HCT116 (cell line): ENCODE measurements around the gene BSPRY. TPM values are rescaled to one million over a fixed set of nuclear protein-coding genes. Genes with fewer than 3 reads are reported as not detected.

Experiments
- ATAC-seq: fragments of 200-7000 bp; cut with Tn5 transposase; 2 replicates; pipeline ENCODE4 v1.9.1; 2020; ENCODE audit warnings: mild to moderate bottlenecking, moderate library complexity
- BruUV-seq: library from RNA; stranded (reverse); fragments of 400-500 nt; replicated peaks from 2 replicates; lab custom pipeline; 2021; lab: Mats Ljungman, UMichigan
- CTCF ChIA-PET: fragments of 300-600 bp; sonication (Branson Sonifier 250); formaldehyde crosslinking; loops from one replicate; lab custom pipeline; 2021; ENCODE audit warnings: antibody characterized with exemption; lab: Charles Lee
- POLR2A ChIA-PET: fragments of 300-600, 350-600 bp; sonication (Branson Sonifier 250); formaldehyde crosslinking; loops from one replicate; lab custom pipeline; 2021; ENCODE audit warnings: antibody characterized with exemption; lab: Charles Lee
- RAD21 ChIA-PET, 2 experiments: fragments of 300-600 bp; sonication (Branson Sonifier 250); formaldehyde crosslinking; loops; one replicate each; lab custom pipeline; 2023; ENCODE audit warnings: low total read pairs in 2 of 2; ENCODE audit not compliant: uncharacterized antibody in 2 of 2, unreplicated experiment in 2 of 2, low non-redundant PET in 1 of 2; lab: Charles Lee
- DNase-seq: peaks from one replicate; pipeline ENCODE4 v3.0.0-alpha.2; 2010; ENCODE audit warnings: low read depth, low spot score
- H2AFZ ChIP-seq: fragments of 200-600 bp; shearing (Covaris generic), sonication (generic); 2 replicates; pipeline ENCODE4 v1.6.1; 2017; ENCODE audit warnings: low read depth, mixed run types, mixed read lengths, antibody characterized with exemption, low read length; ENCODE audit not compliant: poor library complexity, severe bottlenecking
- H3K27ac ChIP-seq: 2 replicates; pipeline ENCODE4 v1.5.1; 2012; ENCODE audit warnings: low read depth, low read length
- H3K27me3 ChIP-seq: fragments of 200-600 bp; sonication (generic); 2 replicates; pipeline ENCODE4 v1.6.1; 2016; ENCODE audit warnings: mixed run types, low read length, mixed read lengths; ENCODE audit not compliant: insufficient read depth
- H3K36me3 ChIP-seq, 2 experiments: fragments of 200-500 bp in 1 of 2; fragments of 200-600 bp in 1 of 2; sonication (Bioruptor generic) in 1 of 2; sonication (generic) in 1 of 2; 2 replicates each; pipeline versions ENCODE4 v1.5.1 to v1.6.1; 2014 to 2016; ENCODE audit warnings: low read length in 2 of 2, inconsistent platforms in 1 of 2, mixed read lengths in 1 of 2, mixed run types in 1 of 2; ENCODE audit not compliant: insufficient read depth in 2 of 2, control insufficient read depth in 1 of 2
- H3K4me1 ChIP-seq, 2 experiments: fragments of 200-600 bp in 1 of 2; sonication (generic) in 1 of 2; 2 replicates each; pipeline versions ENCODE4 v1.5.1 to v1.6.1; 2012 to 2017; ENCODE audit warnings: low read length in 2 of 2, inconsistent platforms in 1 of 2, mild to moderate bottlenecking in 1 of 2, mixed read lengths in 1 of 2, mixed run types in 1 of 2, moderate library complexity in 1 of 2; ENCODE audit not compliant: insufficient read depth in 2 of 2, control insufficient read depth in 1 of 2
- H3K4me2 ChIP-seq: fragments of 200-600 bp; sonication (generic); 2 replicates; pipeline ENCODE4 v1.6.1; 2017; ENCODE audit warnings: mixed run types, low read length, mixed read lengths
- H3K4me3 ChIP-seq, 2 experiments: fragments of 200-600 bp in 1 of 2; sonication (generic) in 1 of 2; replicated peaks in 1 of 2; 2 replicates each; pipeline ENCODE4 v1.5.1; 2011 to 2016; ENCODE audit warnings: low read length in 2 of 2, control low read depth in 1 of 2, low read depth in 1 of 2, mild to moderate bottlenecking in 1 of 2, mixed read lengths in 1 of 2, mixed run types in 1 of 2
- H3K79me2 ChIP-seq: fragments of 200-600 bp; sonication (generic); 2 replicates; pipeline ENCODE4 v1.6.1; 2017; ENCODE audit warnings: mild to moderate bottlenecking, mixed run types, low read length, moderate library complexity, mixed read lengths; ENCODE audit not compliant: insufficient read depth
- H3K9ac ChIP-seq: fragments of 200-600 bp; sonication (generic); 2 replicates; pipeline ENCODE4 v1.6.1; 2016; ENCODE audit warnings: low read length, mixed read lengths
- H3K9me2 ChIP-seq: fragments of 200-600 bp; sonication (generic), shearing (Covaris generic); 2 replicates; pipeline ENCODE4 v1.6.1; 2017; ENCODE audit warnings: mixed run types, mild to moderate bottlenecking, moderate library complexity; ENCODE audit not compliant: insufficient read depth
- H3K9me3 ChIP-seq, 2 experiments: fragments of 200-500 bp in 1 of 2; fragments of 200-600 bp in 1 of 2; sonication (Bioruptor generic) in 1 of 2; sonication (generic) in 1 of 2; 2 replicates each; pipeline ENCODE4 v1.6.1; 2014 to 2017; ENCODE audit warnings: low read length in 2 of 2, mixed read lengths in 2 of 2, inconsistent platforms in 1 of 2, low read depth in 1 of 2, mild to moderate bottlenecking in 1 of 2, mixed run types in 1 of 2, moderate library complexity in 1 of 2; ENCODE audit not compliant: control insufficient read depth in 1 of 2, insufficient read depth in 1 of 2
- H4K20me1 ChIP-seq: fragments of 200-600 bp; sonication (generic), shearing (Covaris generic); 2 replicates; pipeline ENCODE4 v1.6.1; 2017; ENCODE audit warnings: mixed run types, mild to moderate bottlenecking, moderate library complexity; ENCODE audit not compliant: insufficient read depth
- ATF3 ChIP-seq: IDR thresholded peaks from 2 replicates; pipeline ENCODE4 v1.6.1; 2012
- EZH2phosphoT487 ChIP-seq: fragments of 200-600 bp; IDR thresholded peaks from 2 replicates; pipeline ENCODE4 v1.6.1; 2018; ENCODE audit warnings: antibody characterized with exemption, borderline replicate concordance
- POLR2AphosphoS5 ChIP-seq: IDR thresholded peaks from 2 replicates; pipeline ENCODE4 v1.6.1; 2011; ENCODE audit warnings: mild to moderate bottlenecking, low read depth, low read length, moderate library complexity
- SRF ChIP-seq: IDR thresholded peaks from 2 replicates; pipeline ENCODE4 v1.6.1; 2012; ENCODE audit warnings: low read depth
- intact Hi-C: fragments of 100-400 bp; cut with micrococcal nuclease; formaldehyde crosslinking; loops from 2 replicates; pipeline ENCODE4 v1.10.0; 2022
- total RNA-seq: library from RNA; stranded (reverse); gene quantifications from one replicate; pipeline ENCODE4 v1.2.1, GENCODE V29; 2021; ENCODE audit not compliant: unreplicated experiment
- TF ChIP-seq, protein P1 (sequence below): IDR thresholded peaks from 2 replicates; pipeline ENCODE4 v1.6.1; 2012; ENCODE audit warnings: low read depth
- TF ChIP-seq, protein P2 (sequence below): IDR thresholded peaks from 2 replicates; pipeline ENCODE4 v1.6.1; 2012

The BSPRY gene
- total RNA-seq, 1 experiment from 2014 or later, result 22.7 TPM

DNA sequence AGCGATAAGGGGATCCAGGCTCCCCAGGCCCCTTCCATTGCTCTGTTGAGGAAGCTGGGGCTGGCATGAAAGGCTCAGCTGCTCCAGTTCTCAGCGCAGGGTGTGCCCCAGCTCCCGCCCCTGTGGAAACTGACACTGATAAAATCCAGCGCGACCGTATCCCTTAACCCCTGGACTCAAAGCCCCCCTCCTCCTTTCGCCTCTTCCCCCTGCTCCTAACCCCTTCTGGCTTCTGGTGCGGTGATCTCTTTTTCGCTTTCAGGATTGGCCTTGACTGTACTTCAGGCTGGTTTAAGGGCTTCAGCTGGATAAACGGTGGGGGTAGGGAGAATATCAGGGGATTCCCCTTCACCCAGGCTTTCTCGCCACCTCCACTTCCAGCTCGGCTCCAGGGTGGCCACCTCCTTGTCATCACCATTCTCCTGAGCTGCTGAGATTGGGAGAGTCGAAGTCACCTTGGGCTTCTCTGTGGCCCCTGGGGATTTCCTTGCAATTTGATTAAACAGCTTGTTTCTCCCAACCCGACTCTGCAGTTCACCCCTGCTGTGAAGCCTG lies 843 bp downstream of the BSPRY start:
- TF ChIP-seq SRF (no peak), ATF3 (no peak), POLR2AphosphoS5 (no peak), EZH2phosphoT487 (no peak)
- TF ChIP-seq, protein P1, sequence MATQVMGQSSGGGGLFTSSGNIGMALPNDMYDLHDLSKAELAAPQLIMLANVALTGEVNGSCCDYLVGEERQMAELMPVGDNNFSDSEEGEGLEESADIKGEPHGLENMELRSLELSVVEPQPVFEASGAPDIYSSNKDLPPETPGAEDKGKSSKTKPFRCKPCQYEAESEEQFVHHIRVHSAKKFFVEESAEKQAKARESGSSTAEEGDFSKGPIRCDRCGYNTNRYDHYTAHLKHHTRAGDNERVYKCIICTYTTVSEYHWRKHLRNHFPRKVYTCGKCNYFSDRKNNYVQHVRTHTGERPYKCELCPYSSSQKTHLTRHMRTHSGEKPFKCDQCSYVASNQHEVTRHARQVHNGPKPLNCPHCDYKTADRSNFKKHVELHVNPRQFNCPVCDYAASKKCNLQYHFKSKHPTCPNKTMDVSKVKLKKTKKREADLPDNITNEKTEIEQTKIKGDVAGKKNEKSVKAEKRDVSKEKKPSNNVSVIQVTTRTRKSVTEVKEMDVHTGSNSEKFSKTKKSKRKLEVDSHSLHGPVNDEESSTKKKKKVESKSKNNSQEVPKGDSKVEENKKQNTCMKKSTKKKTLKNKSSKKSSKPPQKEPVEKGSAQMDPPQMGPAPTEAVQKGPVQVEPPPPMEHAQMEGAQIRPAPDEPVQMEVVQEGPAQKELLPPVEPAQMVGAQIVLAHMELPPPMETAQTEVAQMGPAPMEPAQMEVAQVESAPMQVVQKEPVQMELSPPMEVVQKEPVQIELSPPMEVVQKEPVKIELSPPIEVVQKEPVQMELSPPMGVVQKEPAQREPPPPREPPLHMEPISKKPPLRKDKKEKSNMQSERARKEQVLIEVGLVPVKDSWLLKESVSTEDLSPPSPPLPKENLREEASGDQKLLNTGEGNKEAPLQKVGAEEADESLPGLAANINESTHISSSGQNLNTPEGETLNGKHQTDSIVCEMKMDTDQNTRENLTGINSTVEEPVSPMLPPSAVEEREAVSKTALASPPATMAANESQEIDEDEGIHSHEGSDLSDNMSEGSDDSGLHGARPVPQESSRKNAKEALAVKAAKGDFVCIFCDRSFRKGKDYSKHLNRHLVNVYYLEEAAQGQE, result no peak
- TF ChIP-seq, protein P2, sequence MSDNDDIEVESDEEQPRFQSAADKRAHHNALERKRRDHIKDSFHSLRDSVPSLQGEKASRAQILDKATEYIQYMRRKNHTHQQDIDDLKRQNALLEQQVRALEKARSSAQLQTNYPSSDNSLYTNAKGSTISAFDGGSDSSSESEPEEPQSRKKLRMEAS, result no peak
- peak overlapping the region; percentile 98 for H3K4me2 ChIP-seq
- no peak for DNase-seq
- H4K20me1 ChIP-seq, result no peaks in the 10 kb centered on the region
- no peaks in the 10 kb centered on the region for H3K9me3 ChIP-seq
- H3K79me2 ChIP-seq, result peaks cover 22% of the 10 kb centered on the region
- intact Hi-C loops, result no loop called here
- POLR2A ChIA-PET, result interaction anchor here (0.6 to 1.8 kb wide), 2 partner anchors 10 to 25 kb away, joined by 4 to 13 read pairs; partner anchors contain the start of gene WDR31
- no peak overlapping the region for H3K27ac ChIP-seq
- RAD21 ChIA-PET, result interaction anchor here in 1 of 2 experiments (0.5 kb wide), 1 partner anchor 26 kb away, joined by 3 read pairs; the partner anchor contains the start of gene HDHD3
- no peaks in the 10 kb centered on the region for H3K36me3 ChIP-seq
- H3K4me3 ChIP-seq, result peak overlapping the region; percentile 64 to 72
- H2AFZ ChIP-seq, result no peak overlapping the region
- CTCF ChIA-PET, result no interaction called here
- H3K27me3 ChIP-seq, result no peaks in the 10 kb centered on the region
- peak overlapping the region; percentile 71 for H3K9ac ChIP-seq
- H3K4me1 ChIP-seq, result peaks cover 3 to 34% of the 10 kb centered on the region in 2 experiments; a peak in 3 of 4 replicates
- no peaks in the 10 kb centered on the region for H3K9me2 ChIP-seq
- no TSS peak for BruUV-seq
- ATAC-seq, result 0 out of 2 replicates have a peak, but pooled peaks have one; percentile 1
